Body of pancreas (tissue), 4 donors: ENCODE results near the gene CACYBP.

ENCODE experiments used
- CTCF ChIP-seq, 7 experiments: fragments of 450-650 bp in 4 of 7; fragments of 200-600 bp in 3 of 7; sonication (generic) in 3 of 7; IDR thresholded peaks; one replicate each; pipeline ENCODE4 v1.5.1; 2016 to 2019; ENCODE audit warnings: antibody characterized with exemption in 7 of 7
- POLR2A ChIP-seq, 3 donors: fragments of 450-650 bp; IDR thresholded peaks; one replicate each; pipeline ENCODE4 v1.6.1; 2016; ENCODE audit warnings: antibody characterized with exemption in 3 of 3, mild to moderate bottlenecking in 2 of 3

GRCh38 chr1:174984952-174985351 lies 14.8 kb upstream of the CACYBP start:
- no peak for TF ChIP-seq CTCF (IDR thresholded peaks at IDR 0.05)
- TF ChIP-seq POLR2A (IDR thresholded peaks at IDR 0.05), result no peak
